Suprapubic skin (tissue), 4 donors: ENCODE measurements around the gene PHF12. TPM values are rescaled to one million over a fixed set of nuclear protein-coding genes. Genes with fewer than 3 reads are reported as not detected.

Experiments
- DNase-seq, 2 donors: peaks; one replicate each; pipeline ENCODE4 v3.0.0-alpha.2; 2019; ENCODE audit warnings: low spot score in 2 of 2
- H3K27ac ChIP-seq: fragments of 200-600 bp; sonication (generic); one replicate; pipeline ENCODE4 v1.5.1; 2019
- H3K27me3 ChIP-seq: fragments of 200-600 bp; sonication (generic); one replicate; pipeline ENCODE4 v1.5.1; 2019
- H3K36me3 ChIP-seq: fragments of 200-600 bp; sonication (generic); one replicate; pipeline ENCODE4 v1.5.1; 2019
- H3K4me1 ChIP-seq: fragments of 200-600 bp; sonication (generic); one replicate; pipeline ENCODE4 v1.5.1; 2019
- H3K4me3 ChIP-seq: fragments of 200-600 bp; sonication (generic); one replicate; pipeline ENCODE4 v1.5.1; 2019; ENCODE audit warnings: mild to moderate bottlenecking
- H3K9me3 ChIP-seq: fragments of 200-600 bp; sonication (generic); one replicate; pipeline ENCODE4 v1.5.1; 2019
- EP300 ChIP-seq: sonication (generic); formaldehyde crosslinking; IDR thresholded peaks from one replicate; pipeline ENCODE4 v1.6.1; 2017; ENCODE audit warnings: antibody characterized with exemption
- POLR2A ChIP-seq, 2 donors: fragments of 450-650 bp; IDR thresholded peaks; one replicate each; pipeline ENCODE4 v1.6.1; 2017; ENCODE audit warnings: antibody characterized with exemption in 2 of 2, mild to moderate bottlenecking in 2 of 2, moderate library complexity in 2 of 2
- POLR2AphosphoS5 ChIP-seq, 3 donors: sonication (generic); formaldehyde crosslinking; IDR thresholded peaks; one replicate each; pipeline ENCODE4 v1.6.1; 2017; ENCODE audit warnings: antibody characterized with exemption in 3 of 3
- WGBS: methylation state at CpG from one replicate; pipeline ENCODE4 v1.1.5; 2018; 5-methylcytosine and 5-hydroxymethylcytosine counted together
- total RNA-seq, 4 donors: library from RNA; depleted of rRNA; stranded (reverse); fragments of >200 nt; gene quantifications; one replicate each; pipeline ENCODE4 v1.1.0, GENCODE V29; 2016
- TF ChIP-seq, protein P1 (sequence below), 2 donors: fragments of 200-600 bp in 1 of 2; fragments of 450-650 bp in 1 of 2; sonication (generic) in 1 of 2; IDR thresholded peaks; one replicate each; pipeline ENCODE4 v1.5.1; 2016 to 2019; ENCODE audit warnings: antibody characterized with exemption in 2 of 2, mild to moderate bottlenecking in 1 of 2, moderate library complexity in 1 of 2

The PHF12 gene
- total RNA-seq, 4 donors from 2014 or later = 24.4 to 80.9 (median 35.4) TPM

DNA sequence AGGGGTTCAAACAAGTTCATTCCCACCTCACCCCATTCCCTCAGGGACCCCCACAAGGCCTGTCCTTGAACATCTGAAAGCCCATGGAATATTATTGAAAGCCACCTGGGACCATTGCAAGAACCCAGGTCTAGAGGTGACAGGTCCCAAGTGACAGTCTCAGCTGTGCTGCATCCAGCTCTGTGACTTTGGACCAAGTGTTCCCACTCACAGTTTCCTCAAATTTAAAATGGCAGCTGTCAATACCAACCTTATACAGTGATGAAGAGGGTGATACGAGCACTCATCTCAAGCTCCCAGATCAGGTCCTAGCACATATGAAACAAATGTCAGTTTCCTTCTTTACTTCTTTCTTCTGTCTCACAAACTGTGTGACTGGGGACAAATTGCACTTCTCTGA lies 87.4 kb downstream of the PHF12 start:
- Histone ChIP-seq H3K36me3 (peaks cover 27% of the 10 kb centered on the region), H3K4me1 (no peaks in the 10 kb centered on the region), H3K27ac (no peak overlapping the region), H3K4me3 (no peak overlapping the region), H3K9me3 (no peaks in the 10 kb centered on the region), H3K27me3 (no peaks in the 10 kb centered on the region)
- TF ChIP-seq POLR2A (IDR thresholded peaks at IDR 0.05) (no peak), EP300 (no peak), POLR2AphosphoS5 (IDR thresholded peaks at IDR 0.05) (no peak)
- TF ChIP-seq, protein P1, sequence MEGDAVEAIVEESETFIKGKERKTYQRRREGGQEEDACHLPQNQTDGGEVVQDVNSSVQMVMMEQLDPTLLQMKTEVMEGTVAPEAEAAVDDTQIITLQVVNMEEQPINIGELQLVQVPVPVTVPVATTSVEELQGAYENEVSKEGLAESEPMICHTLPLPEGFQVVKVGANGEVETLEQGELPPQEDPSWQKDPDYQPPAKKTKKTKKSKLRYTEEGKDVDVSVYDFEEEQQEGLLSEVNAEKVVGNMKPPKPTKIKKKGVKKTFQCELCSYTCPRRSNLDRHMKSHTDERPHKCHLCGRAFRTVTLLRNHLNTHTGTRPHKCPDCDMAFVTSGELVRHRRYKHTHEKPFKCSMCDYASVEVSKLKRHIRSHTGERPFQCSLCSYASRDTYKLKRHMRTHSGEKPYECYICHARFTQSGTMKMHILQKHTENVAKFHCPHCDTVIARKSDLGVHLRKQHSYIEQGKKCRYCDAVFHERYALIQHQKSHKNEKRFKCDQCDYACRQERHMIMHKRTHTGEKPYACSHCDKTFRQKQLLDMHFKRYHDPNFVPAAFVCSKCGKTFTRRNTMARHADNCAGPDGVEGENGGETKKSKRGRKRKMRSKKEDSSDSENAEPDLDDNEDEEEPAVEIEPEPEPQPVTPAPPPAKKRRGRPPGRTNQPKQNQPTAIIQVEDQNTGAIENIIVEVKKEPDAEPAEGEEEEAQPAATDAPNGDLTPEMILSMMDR (IDR thresholded peaks at IDR 0.05) = no peak
- 94% methylated on average over 1 of the region's 1 CpG for WGBS
- DNase-seq = no peak

- Histone ChIP-seq H3K4me3 (no peak overlapping the region), H3K27me3 (no peaks in the 10 kb centered on the region), H3K4me1 (no peaks in the 10 kb centered on the region), H3K27ac (no peak overlapping the region), H3K9me3 (no peaks in the 10 kb centered on the region), H3K36me3 (peaks cover 41% of the 10 kb centered on the region)
- 89% methylated on average over 3 of the region's 3 CpGs for WGBS
- TF ChIP-seq POLR2A (IDR thresholded peaks at IDR 0.05) (no peak), POLR2AphosphoS5 (IDR thresholded peaks at IDR 0.05) (no peak), EP300 (no peak)
- TF ChIP-seq, protein P1 (IDR thresholded peaks at IDR 0.05) = no peak
- no peak for DNase-seq
Observed at GRCh38 chr17:28862561-28862960, 88.8 kb downstream of the PHF12 start.

GRCh38 chr17:28861393-28862203 lies 89.7 kb downstream of the PHF12 start:
- peaks cover 51% of the 10 kb centered on the region for H3K36me3 ChIP-seq
- no peak for TF ChIP-seq POLR2AphosphoS5 (IDR thresholded peaks at IDR 0.05)
- TF ChIP-seq POLR2A (IDR thresholded peaks at IDR 0.05) = no peak
- TF ChIP-seq EP300 = no peak
- TF ChIP-seq, protein P1 (IDR thresholded peaks at IDR 0.05) = no peak
- H3K4me3 ChIP-seq = no peak overlapping the region
- WGBS = 68% methylated on average over 7 of the region's 8 CpGs
- no peak for DNase-seq
- H3K9me3 ChIP-seq = no peaks in the 10 kb centered on the region
- H3K4me1 ChIP-seq = no peaks in the 10 kb centered on the region
- no peaks in the 10 kb centered on the region for H3K27me3 ChIP-seq
- no peak overlapping the region for H3K27ac ChIP-seq

DNA sequence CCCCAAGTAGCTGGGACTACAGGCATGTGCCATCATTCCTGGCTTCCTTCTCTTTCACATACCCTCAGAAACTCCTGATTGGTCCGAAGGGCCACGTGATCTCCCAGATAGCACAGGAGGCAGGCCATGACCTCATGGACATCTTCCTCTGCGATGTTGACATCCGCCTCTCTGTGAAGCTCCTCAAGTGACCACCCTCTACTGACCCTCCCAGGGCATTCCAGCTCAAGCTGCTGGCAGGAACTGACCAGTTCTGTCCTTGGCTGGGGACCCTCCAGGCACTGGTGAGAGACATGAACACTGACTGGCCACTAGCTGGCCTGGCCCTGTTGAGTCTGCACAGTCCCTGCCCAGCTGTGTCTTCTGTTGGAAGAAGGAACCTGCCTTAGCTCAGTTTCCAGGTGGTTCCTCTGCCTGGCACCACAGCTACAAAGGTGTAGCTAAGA lies 90.9 kb downstream of the PHF12 start:
- Histone ChIP-seq H3K4me3 (no peak overlapping the region), H3K9me3 (no peaks in the 10 kb centered on the region), H3K27me3 (no peaks in the 10 kb centered on the region), H3K27ac (no peak overlapping the region), H3K4me1 (peaks cover 6% of the 10 kb centered on the region), H3K36me3 (peaks cover 57% of the 10 kb centered on the region)
- DNase-seq = no peak
- WGBS = 90% methylated on average over 4 of the region's 4 CpGs
- TF ChIP-seq POLR2AphosphoS5 (IDR thresholded peaks at IDR 0.05) = no peak
- no peak for TF ChIP-seq EP300
- TF ChIP-seq, protein P1 (IDR thresholded peaks at IDR 0.05) = no peak
- TF ChIP-seq POLR2A (IDR thresholded peaks at IDR 0.05) = no peak

DNA sequence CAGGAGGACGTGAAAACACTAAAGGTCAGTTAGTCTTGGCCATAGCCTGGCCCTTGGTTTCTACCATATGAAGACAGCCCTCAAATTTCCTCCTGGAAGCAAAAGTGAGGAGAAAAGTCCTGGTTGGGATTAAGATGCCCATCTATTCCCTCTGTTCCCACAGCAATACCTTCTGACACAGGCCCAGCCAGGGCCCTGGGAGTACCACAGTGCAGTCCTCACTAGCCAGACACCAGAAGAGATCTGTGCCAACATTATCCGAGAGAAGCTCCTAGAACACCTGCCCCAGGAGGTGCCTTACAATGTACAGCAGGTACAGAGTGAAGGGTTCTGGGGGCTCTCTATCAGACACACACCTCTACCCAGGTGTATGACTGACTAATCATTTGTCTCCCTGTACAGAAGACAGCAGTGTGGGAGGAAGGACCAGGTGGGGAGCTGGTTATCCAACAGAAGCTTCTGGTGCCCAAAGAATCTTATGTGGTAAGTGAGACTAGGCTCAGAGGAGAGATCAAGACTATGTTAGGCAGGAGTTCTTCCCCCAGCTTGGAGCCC lies 92.4 kb downstream of the PHF12 start:
- 43% methylated on average over 2 of the region's 2 CpGs for WGBS
- H3K4me1 ChIP-seq = peaks cover 16% of the 10 kb centered on the region
- no peaks in the 10 kb centered on the region for H3K9me3 ChIP-seq
- TF ChIP-seq EP300 (no peak), POLR2A (IDR thresholded peaks at IDR 0.05) (no peak), POLR2AphosphoS5 (IDR thresholded peaks at IDR 0.05) (no peak)
- TF ChIP-seq, protein P1 (IDR thresholded peaks at IDR 0.05) = no peak
- no peak overlapping the region for H3K27ac ChIP-seq
- H3K4me3 ChIP-seq = no peak overlapping the region
- H3K27me3 ChIP-seq = no peaks in the 10 kb centered on the region
- DNase-seq = no peak
- peaks cover 57% of the 10 kb centered on the region for H3K36me3 ChIP-seq
